GM18511 (cell line): ENCODE results near the gene DISC1.

Source experiments
- ATAC-seq: cut with Tn5 transposase; IDR thresholded peaks from one replicate; pipeline ENCODE4 v1.9.1; 2021; ENCODE audit warnings: mild to moderate bottlenecking, moderate library complexity; ENCODE audit not compliant: unreplicated experiment

Gene DISC1

GRCh38 chr1:231803353-231803752 is 176.8 kb downstream of the DISC1 start:
- ATAC-seq: no peak

GRCh38 chr1:231806623-231807495 is 180.3 kb downstream of the DISC1 start:
- ATAC-seq: peak; percentile 94

- ATAC-seq: no peak
Measured at GRCh38 chr1:231807541-231807940, 181.0 kb downstream of the DISC1 start.

- no peak for ATAC-seq
Measured at GRCh38 chr1:231808116-231808515, 181.5 kb downstream of the DISC1 start.

- no peak for ATAC-seq
Measured at GRCh38 chr1:231808990-231809389, 182.4 kb downstream of the DISC1 start.

GRCh38 chr1:231810415-231810814 is 183.8 kb downstream of the DISC1 start:
- no peak for ATAC-seq

GRCh38 chr1:231814021-231814420 is 187.4 kb downstream of the DISC1 start:
- ATAC-seq: no peak

GRCh38 chr1:231814521-231814920 is 187.9 kb downstream of the DISC1 start:
- no peak for ATAC-seq

- no peak for ATAC-seq
Measured at GRCh38 chr1:231817801-231818200, 191.2 kb downstream of the DISC1 start.

GRCh38 chr1:231818337-231818736 is 191.7 kb downstream of the DISC1 start:
- no peak for ATAC-seq

- no peak for ATAC-seq
Measured at GRCh38 chr1:231821281-231821680, 194.7 kb downstream of the DISC1 start.

GRCh38 chr1:231822041-231822440 is 195.5 kb downstream of the DISC1 start:
- no peak for ATAC-seq

GRCh38 chr1:231826566-231826965 is 200.0 kb downstream of the DISC1 start:
- no peak for ATAC-seq

GRCh38 chr1:231827337-231828105 is 200.9 kb downstream of the DISC1 start:
- no peak for ATAC-seq

GRCh38 chr1:231828182-231828920 is 201.8 kb downstream of the DISC1 start:
- ATAC-seq: no peak

GRCh38 chr1:231829332-231829731 is 202.7 kb downstream of the DISC1 start:
- no peak for ATAC-seq

- no peak for ATAC-seq
Measured at GRCh38 chr1:231836227-231836893, 209.8 kb downstream of the DISC1 start.

- ATAC-seq: no peak
Measured at GRCh38 chr1:231838521-231838920, 211.9 kb downstream of the DISC1 start.

- ATAC-seq: no peak
Measured at GRCh38 chr1:231839999-231840398, 213.4 kb downstream of the DISC1 start.

GRCh38 chr1:231841616-231842344 is 215.2 kb downstream of the DISC1 start:
- no peak for ATAC-seq
